ENCODE data around the gene SRSF11. TPM values are rescaled to one million over a fixed set of nuclear protein-coding genes. Genes with fewer than 3 reads are reported as not detected.

The SRSF11 gene
- total and polyA plus RNA-seq, 2 of the 8 experiments (the other 6 are each of a cell fraction or from before 2014, with no cell fraction given) = 183 to 260 TPM

- FAIRE-seq (no peak), DNase-seq (ENCODE audit: low read depth in 1 of 2, low spot score in 2 of 2) (no peak)
- H3K56ac ChIP-seq (replicated peaks; ENCODE audit: insufficient read length, low read depth, low read length) = no peak overlapping the region
- H2BK12ac ChIP-seq (ENCODE audit: low read depth, low read length) = no peak overlapping the region
- no peak overlapping the region for H3K18ac ChIP-seq (ENCODE audit: extremely low read depth, low read length)
- H3K23me2 ChIP-seq (ENCODE audit: low read depth, low read length) = no peaks in the 10 kb centered on the region
- peaks cover 11 to 66% (median 32%) of the 10 kb centered on the region in 4 experiments for H3K36me3 ChIP-seq (ENCODE audit: control insufficient read depth in 2 of 4, insufficient read depth in 4 of 4, low read length in 3 of 4)
- H4K8ac ChIP-seq (ENCODE audit: extremely low read depth, insufficient read depth, low read length) = no peak overlapping the region
- H2AFZ ChIP-seq (ENCODE audit: low read length) = no peak overlapping the region
- H2BK15ac ChIP-seq (ENCODE audit: low read length) = no peak overlapping the region
- H3K27me3 ChIP-seq (replicated peaks in 1 of 4; ENCODE audit: control insufficient read depth in 3 of 4, extremely low read depth in 1 of 4, insufficient read depth in 3 of 4, low read length in 3 of 4) = no peaks in the 10 kb centered on the region
- H3K9me3 ChIP-seq (ENCODE audit: insufficient read depth in 2 of 2, low read depth in 1 of 2, low read length in 1 of 2) = no peaks in the 10 kb centered on the region
- ChIA-PET CTCF (ENCODE audit: partially characterized antibody) (no interaction called here), POLR2A (ENCODE audit: partially characterized antibody) (interaction anchor here (1.9 kb wide), 1 partner anchor 20 kb away, joined by 4 read pairs; the partner anchor contains the start of gene LRRC40)
- no peak overlapping the region for H3K27ac ChIP-seq (ENCODE audit: low read depth, low read length)
- no peak overlapping the region for H3K4ac ChIP-seq (replicated peaks; ENCODE audit: insufficient read length, low read depth, low read length)
- peaks cover 11 to 12% of the 10 kb centered on the region in 2 experiments for H4K20me1 ChIP-seq (replicated peaks in 1 of 2; ENCODE audit: control insufficient read depth in 1 of 2, insufficient read depth in 2 of 2, low read length in 2 of 2)
- no peak overlapping the region for H3K4me2 ChIP-seq (ENCODE audit: insufficient read depth in 1 of 2, low read depth in 2 of 2, low read length in 2 of 2)
- H3K79me1 ChIP-seq (ENCODE audit: low read depth, low read length) = no peaks in the 10 kb centered on the region
- no peaks in the 10 kb centered on the region for H3K4me1 ChIP-seq (replicated peaks in 1 of 4; ENCODE audit: control insufficient read depth in 3 of 4, insufficient read depth in 4 of 4, low read length in 3 of 4)
- no peak overlapping the region for H2BK20ac ChIP-seq (ENCODE audit: low read length)
- H3K4me3 ChIP-seq (ENCODE audit: extremely low read depth in 1 of 4, insufficient read depth in 2 of 4, low read depth in 3 of 4, low read length in 4 of 4) = no peak overlapping the region
- H3K14ac ChIP-seq (ENCODE audit: insufficient read length) = no peak overlapping the region
- 91% methylated on average over 2 of the region's 2 CpGs; no CpG with 5 or more reads in 1 of the 2 experiments for WGBS, 2 experiments (ENCODE audit: extremely low coverage in 1 of 2, insufficient coverage in 1 of 2, insufficient read length in 1 of 2, insufficient replicate concordance in 2 of 2, low coverage in 1 of 2, low lambda C conversion rate in 2 of 2, missing lambda C conversion rate in 1 of 2)
- no peak overlapping the region for H3K23ac ChIP-seq (ENCODE audit: insufficient read length)
- no peak overlapping the region for H2BK120ac ChIP-seq (replicated peaks; ENCODE audit: low read depth, low read length)
- H4K91ac ChIP-seq (replicated peaks; ENCODE audit: insufficient read length, low read length) = no peak overlapping the region
- no peak overlapping the region for H3K9ac ChIP-seq (replicated peaks in 1 of 4; ENCODE audit: extremely low read depth in 1 of 4, low read depth in 3 of 4, low read length in 3 of 4)
- H3K79me2 ChIP-seq (ENCODE audit: control insufficient read depth in 1 of 2, insufficient read depth in 2 of 2, low read length in 2 of 2) = peaks cover 27 to 72% of the 10 kb centered on the region in 2 experiments
- no peak overlapping the region for H4K5ac ChIP-seq (ENCODE audit: insufficient read length, low read depth, low read length)
- H2BK5ac ChIP-seq (ENCODE audit: low read depth, low read length) = no peak overlapping the region
- no peak overlapping the region for H2AK5ac ChIP-seq (ENCODE audit: low read depth, low read length)
- TF ChIP-seq JUND (IDR thresholded peaks at IDR 0.05; ENCODE audit: low read length) (no peak), ZNF274 (IDR thresholded peaks at IDR 0.05; ENCODE audit: borderline replicate concordance, extremely low read depth, low read length) (no peak), CREB1 (IDR thresholded peaks at IDR 0.05) (no peak), HDAC2 (IDR thresholded peaks at IDR 0.05; ENCODE audit: borderline replicate concordance in 1 of 2, low read depth in 2 of 2, low read length in 2 of 2) (no peak), CHD1 (IDR thresholded peaks at IDR 0.05; ENCODE audit: low read depth, low read length) (no peak), YY1 (IDR thresholded peaks at IDR 0.05; ENCODE audit: low read depth, low read length) (no peak), HDAC6 (IDR thresholded peaks at IDR 0.05; ENCODE audit: low read depth, low read length) (no peak), KDM5A (IDR thresholded peaks at IDR 0.05; ENCODE audit: low read length) (no peak), POLR2AphosphoS5 (IDR thresholded peaks at IDR 0.05; ENCODE audit: low read depth, low read length) (no peak), KDM1A (IDR thresholded peaks at IDR 0.05; ENCODE audit: borderline replicate concordance, low read length) (no peak), SRF (IDR thresholded peaks at IDR 0.05; ENCODE audit: low read depth, low read length) (no peak), RFX5 (IDR thresholded peaks at IDR 0.05; ENCODE audit: borderline replicate concordance, low read depth, low read length) (no peak), SUZ12 (IDR thresholded peaks at IDR 0.05; ENCODE audit: low read length) (no peak)
- TF ChIP-seq, protein P1, sequence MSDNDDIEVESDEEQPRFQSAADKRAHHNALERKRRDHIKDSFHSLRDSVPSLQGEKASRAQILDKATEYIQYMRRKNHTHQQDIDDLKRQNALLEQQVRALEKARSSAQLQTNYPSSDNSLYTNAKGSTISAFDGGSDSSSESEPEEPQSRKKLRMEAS (IDR thresholded peaks at IDR 0.05) = no peak
- TF ChIP-seq, protein P2, sequence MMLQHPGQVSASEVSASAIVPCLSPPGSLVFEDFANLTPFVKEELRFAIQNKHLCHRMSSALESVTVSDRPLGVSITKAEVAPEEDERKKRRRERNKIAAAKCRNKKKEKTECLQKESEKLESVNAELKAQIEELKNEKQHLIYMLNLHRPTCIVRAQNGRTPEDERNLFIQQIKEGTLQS (IDR thresholded peaks at IDR 0.05; ENCODE audit: insufficient read depth, low read depth, low read length) = no peak
These were observed 3.8 kb downstream of the SRSF11 start for GRCh38 chr1:70224954-70225353.
